ENCODE results near the gene MSLN. TPM values are rescaled to one million over a fixed set of nuclear protein-coding genes. Genes with fewer than 3 reads are reported as not detected.

MSLN gene
- total RNA-seq, 1 experiment from 2014 or later: not detected

DNA sequence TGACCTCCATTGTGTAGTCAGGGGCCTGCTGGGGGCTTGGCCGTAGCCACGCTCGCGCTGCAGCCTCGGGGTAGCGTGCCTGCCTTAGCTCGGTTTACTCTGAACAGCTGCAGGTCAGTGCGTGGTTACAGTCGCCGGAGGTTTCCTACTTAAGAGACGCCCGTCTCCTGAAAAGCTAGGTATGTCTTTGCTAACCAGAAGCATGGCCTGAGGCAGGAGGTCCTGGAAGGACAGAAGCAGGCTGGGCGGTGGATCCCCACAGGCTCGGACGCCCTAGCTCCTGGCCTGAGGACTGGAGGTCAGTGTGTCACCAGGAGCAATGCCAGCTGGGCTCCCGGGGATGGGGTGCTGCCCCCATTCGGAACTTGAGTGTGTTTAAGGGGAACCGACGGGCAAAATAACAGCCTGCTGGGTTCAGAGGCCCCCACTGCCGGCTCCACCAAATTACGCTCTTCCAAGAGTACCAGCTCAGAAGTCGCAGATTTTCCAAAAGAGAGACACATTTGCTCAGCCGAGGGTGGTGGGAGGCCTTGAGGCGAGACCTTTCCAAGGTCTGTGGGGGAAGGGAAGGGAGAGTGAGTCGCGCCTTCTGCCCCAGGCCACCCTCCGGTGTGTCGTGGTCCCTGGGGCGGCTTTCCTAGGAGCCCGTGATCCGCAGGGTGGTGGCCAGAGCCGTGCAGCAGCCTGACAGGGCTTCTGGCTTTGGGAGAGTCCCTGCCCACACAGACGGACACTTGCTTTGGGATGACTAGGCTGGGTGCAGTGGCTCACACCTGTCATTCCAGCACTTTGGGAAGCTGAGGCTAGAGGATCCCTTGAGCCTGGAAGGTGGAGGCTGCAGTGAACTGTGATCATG, 43.9 kb downstream of the MSLN start:
- DNase-seq (ENCODE audit: low read depth): no peak

DNA sequence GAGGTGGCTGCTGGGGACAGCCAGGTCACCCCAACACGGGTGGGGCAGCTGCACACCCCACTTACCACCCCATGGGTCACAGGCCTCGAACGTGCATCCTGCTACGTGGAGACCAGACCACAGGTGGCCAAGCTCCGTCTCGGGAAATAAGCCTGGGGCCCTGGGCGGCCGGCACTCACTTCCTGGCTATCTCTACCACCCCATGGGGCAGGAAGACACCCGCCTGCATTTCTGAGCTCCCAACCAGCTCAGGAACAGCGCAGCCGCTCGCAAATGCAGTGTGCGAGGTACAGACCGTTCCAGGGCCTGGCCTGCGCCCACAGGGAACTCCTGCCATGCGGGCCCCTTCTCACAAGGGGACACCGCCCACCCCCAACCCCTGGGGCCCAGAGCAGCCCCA, 44.9 kb downstream of the MSLN start:
- no peak for DNase-seq (ENCODE audit: low read depth)

DNA sequence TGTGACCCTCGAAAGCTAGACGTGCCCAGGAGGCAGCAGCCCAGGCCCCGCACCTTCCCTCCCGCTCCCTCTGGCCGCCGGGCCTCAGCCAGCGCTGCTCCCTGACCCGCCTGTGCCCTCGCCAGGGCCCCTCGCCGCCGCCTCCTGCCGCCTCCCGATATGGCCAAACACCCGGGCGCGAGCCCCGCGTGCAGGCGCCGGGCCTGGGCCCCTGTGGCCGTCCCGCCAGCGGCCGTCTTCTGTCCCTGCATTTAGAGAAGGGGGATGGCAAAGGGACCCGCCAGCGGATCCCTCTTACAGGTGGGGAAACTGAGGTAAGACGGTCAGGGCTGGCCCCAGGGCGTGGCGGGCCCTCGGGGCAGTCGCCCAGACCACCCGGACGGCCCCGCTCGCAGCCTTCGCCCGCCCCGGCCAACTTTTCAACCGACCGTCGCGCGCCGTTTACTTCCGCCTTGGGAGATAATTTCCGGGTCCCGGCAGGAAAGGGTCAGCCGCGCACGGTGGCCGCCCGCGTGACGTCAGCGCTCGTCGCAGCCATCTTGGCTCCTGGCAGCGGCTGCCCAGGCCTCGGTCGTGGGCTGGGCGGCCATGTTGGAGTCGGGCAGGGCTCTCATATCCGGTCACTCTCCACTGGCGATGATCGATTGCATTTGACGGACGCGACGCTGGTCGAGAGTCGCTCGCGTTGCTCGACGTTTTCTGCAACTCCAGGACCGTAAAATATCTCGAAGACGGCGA, 47.0 kb downstream of the MSLN start:
- peak; percentile 96 for DNase-seq (ENCODE audit: low read depth)

DNA sequence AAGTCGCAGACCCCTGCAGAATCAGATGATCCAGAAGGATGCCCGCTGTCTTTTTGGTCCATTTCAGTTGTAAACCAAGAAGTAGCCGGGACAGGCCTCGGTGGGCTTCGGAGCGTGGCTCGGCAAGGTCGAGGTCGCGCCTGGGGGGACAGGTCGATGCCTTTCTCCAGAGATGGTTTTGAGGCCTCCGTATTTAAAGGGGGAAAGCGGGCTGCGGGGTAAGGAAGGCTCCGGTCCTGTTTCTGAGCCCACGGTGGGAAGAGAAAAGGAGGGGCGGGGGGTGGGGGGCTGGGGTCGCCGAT, 47.5 kb downstream of the MSLN start:
- DNase-seq (ENCODE audit: low read depth): no peak

DNA sequence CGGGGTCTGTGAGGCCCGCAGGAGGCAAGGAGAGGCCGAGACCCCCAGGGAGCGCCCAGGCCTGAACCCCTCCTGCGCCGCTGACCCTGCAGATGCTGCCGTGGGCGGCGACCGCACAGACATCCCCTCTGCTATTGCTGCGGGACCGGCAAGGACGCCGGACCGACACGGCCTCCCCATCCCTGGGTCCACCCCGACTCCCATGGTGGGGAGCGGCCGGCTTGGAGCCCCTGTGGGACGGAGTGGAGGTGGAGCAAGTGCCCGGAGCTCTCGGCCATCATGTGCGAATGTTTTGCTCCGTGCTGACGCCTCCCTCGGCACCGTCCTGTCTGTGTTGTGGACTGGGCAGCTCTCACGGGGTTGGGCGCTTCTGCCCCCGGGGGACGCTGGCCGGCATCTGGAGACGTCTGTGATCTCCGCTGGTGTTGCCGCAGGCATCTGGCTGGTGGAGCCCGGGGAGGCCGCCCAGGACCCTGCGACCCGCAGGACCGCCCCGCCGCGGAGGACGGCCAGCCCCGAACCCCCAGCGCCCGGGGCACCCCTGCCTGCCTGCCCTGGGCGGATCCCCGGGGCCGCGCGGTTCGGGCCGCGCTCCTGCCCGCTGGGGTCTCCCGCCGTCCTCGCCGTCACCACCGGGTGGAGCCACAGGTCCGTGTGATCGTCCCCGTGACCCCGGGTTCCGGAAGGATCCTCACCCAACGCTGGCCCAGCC, 52.8 kb downstream of the MSLN start:
- DNase-seq (ENCODE audit: low read depth): peak; percentile 61

DNA sequence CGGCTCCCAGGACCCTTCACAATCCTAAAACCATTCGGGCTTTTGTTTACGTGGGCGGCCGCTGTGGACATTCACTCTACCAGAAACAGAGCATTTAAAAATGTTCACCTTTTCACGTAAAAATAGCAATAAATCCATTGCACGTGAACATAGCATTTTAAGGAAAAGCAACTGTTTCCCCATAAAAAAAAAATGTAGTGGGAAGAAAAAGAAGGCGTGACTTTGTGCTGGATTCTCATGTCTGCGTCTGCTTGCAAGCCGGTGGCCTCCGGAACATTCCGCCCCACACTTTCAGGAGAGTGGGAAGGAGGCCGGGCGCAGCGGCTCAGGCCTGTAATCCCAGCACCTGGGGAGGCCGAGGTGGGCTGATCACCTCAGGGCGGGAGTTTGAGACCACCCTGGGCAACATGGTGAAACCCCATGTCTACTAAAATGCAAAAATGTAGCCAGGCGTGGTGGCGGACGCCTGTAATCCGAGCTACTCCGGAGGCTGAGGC, 53.4 kb downstream of the MSLN start:
- DNase-seq (ENCODE audit: low read depth): no peak

DNA sequence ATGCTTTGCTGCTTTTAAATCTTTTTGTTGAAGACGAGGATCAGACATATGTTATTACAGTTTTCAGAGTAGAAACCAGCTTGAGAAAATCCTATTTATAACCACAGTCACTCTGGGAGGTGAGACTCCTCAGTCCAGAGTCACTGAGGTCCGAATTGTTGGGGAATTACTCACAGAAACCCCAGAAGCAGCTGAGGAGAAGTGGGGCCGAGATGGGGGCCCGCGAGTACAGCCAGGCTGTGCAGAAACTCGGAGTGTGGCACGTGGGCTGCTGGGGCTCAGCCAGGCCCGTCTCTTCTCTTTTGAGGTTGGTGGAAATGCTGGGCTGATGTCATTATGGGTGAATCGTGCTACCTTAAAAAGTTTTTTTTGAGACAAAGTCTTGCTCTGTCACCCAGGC, 54.4 kb downstream of the MSLN start:
- peak; percentile 63 for DNase-seq (ENCODE audit: low read depth)

DNA sequence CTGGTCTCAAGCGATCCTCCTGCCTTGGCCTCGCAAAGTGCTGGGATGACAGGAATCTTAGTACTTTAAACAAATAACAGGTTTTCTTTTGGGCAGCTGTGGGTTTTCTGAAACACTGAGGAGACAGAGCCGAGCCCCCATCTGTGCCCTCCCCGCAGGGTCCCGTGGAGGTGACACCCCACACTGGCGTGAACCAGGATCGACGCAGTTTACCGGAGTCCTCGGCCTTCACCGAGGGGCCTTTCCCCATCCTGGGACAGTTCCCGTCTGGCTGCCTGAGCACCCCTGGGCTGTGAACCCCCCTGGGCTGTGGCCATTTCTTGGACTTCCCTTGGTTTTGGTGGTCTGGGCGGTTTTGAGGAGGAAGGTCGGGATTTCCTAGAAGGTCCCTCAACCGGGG, 55.3 kb downstream of the MSLN start:
- no peak for DNase-seq (ENCODE audit: low read depth)

DNA sequence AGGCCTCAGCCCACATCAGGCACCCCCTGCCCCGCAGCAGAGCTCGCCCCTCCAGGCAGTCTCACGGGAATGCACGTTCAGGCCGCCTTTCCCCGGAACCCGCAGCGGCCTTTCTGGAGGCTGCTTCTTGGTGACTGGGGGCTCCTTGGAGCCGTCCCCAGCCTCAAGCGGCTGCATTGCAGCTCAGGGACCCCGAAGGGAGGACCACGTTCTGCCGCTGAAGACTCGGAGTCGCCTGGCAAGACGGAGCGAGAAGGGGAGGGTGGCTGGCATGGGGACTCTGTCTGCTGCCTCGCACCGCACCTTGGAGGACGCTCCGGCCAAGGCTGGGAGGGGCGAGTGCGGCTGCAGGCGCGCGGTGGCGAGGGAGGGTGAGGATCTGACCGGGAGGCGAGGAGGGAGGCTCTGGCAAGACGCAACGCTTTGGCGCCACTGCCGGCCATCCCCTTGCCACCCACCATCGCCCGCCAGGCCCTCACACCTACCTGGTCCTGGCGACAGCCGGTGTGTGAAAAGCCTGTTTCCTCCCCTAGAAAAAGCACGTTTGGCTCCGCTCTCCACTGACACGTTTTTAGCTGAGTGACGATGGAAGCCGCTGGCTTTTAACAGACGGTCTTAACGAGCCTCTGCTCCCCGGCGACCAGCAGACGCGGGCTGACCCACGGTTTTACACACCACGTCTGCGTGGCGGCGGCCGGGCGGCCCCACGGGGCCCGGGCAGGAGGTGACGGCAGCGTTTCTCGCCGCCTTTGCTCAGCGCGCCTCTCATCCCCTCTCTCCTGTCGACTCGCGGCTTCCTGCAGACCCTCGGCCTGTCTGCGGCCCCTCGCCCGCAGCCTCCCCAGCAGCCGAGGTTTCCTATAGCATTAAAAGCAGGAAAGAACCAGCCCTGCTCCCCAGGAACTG, 56.7 kb downstream of the MSLN start:
- no peak for DNase-seq (ENCODE audit: low read depth)

DNA sequence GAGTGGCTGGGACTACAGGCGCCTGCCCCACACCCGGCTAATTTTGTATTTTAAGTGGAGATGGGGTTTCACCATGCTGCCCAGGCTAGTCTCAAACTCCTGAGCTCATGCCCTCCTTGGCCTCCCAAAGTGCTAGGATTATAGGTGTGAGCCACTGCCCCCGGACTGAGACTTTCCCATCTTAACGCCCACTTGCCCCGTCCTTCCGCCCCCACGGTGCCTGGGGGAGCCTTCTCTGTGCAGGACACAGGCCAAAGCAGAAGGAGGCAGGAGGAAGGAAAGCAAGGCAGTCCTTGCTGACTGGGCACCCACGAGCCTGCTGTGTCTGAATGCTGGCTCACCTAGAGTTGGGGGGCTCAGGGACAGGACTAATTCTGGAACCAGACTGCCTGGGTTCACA, 57.6 kb downstream of the MSLN start:
- DNase-seq (ENCODE audit: low read depth): no peak

Other genes starting within 250 kb of the MSLN start
- gene CAPN15, start 233.0 kb upstream of the MSLN start, total RNA-seq (2014; rRNA removed; shearing (Covaris generic)): 23.3 and 23.4 TPM in 2 replicates
- gene PRR35, start 200.3 kb upstream of the MSLN start, total RNA-seq (2014; rRNA removed; shearing (Covaris generic)): 0.23 TPM in 1 of 2 replicates, not detected in the other
- 0.17 TPM in 1 of 2 replicates, not detected in the other for gene NHLRC4, start 193.7 kb upstream of the MSLN start, total RNA-seq (2014; rRNA removed; shearing (Covaris generic))
- 15.9 and 16.3 TPM in 2 replicates for gene PIGQ, start 190.8 kb upstream of the MSLN start, total RNA-seq (2014; rRNA removed; shearing (Covaris generic))
- 7.6 and 20.6 TPM in 2 replicates for gene RAB40C, start 170.7 kb upstream of the MSLN start, total RNA-seq (2014; rRNA removed; shearing (Covaris generic))
- gene WFIKKN1, start 129.7 kb upstream of the MSLN start, total RNA-seq (2014; rRNA removed; shearing (Covaris generic)): 0.09 TPM in 1 of 2 replicates, not detected in the other
- gene METTL26, start 124.4 kb upstream of the MSLN start, total RNA-seq (2014; rRNA removed; shearing (Covaris generic)): 82.5 and 97.6 TPM in 2 replicates
- 39.1 and 39.2 TPM in 2 replicates for gene MCRIP2, start 118.9 kb upstream of the MSLN start, total RNA-seq (2014; rRNA removed; shearing (Covaris generic))
- 11.7 and 20.9 TPM in 2 replicates for gene WDR90, start 111.4 kb upstream of the MSLN start, total RNA-seq (2014; rRNA removed; shearing (Covaris generic))
- 38.7 and 42.9 TPM in 2 replicates for gene RHOT2, start 92.6 kb upstream of the MSLN start, total RNA-seq (2014; rRNA removed; shearing (Covaris generic))
- gene RHBDL1, start 85.1 kb upstream of the MSLN start, total RNA-seq (2014; rRNA removed; shearing (Covaris generic)): 0.11 and 1.5 TPM in 2 replicates
- gene STUB1, start 80.3 kb upstream of the MSLN start, total RNA-seq (2014; rRNA removed; shearing (Covaris generic)): 115 and 118 TPM in 2 replicates
- gene JMJD8, start 76.4 kb upstream of the MSLN start, total RNA-seq (2014; rRNA removed; shearing (Covaris generic)): 31.4 and 37.1 TPM in 2 replicates
- 1.9 and 2.2 TPM in 2 replicates for gene WDR24, start 70.3 kb upstream of the MSLN start, total RNA-seq (2014; rRNA removed; shearing (Covaris generic))
- 0.51 TPM in 1 of 2 replicates, not detected in the other for gene FBXL16, start 54.9 kb upstream of the MSLN start, total RNA-seq (2014; rRNA removed; shearing (Covaris generic))
- gene METRN, start 45.6 kb upstream of the MSLN start, total RNA-seq (2014; rRNA removed; shearing (Covaris generic)): 40.9 and 60.0 TPM in 2 replicates
- 29.8 and 54.9 TPM in 2 replicates for gene ANTKMT, start 39.6 kb upstream of the MSLN start, total RNA-seq (2014; rRNA removed; shearing (Covaris generic))
- gene CCDC78, start 34.3 kb upstream of the MSLN start, total RNA-seq (2014; rRNA removed; shearing (Covaris generic)): 0.23 and 0.24 TPM in 2 replicates
- gene HAGHL, start 33.6 kb upstream of the MSLN start, total RNA-seq (2014; rRNA removed; shearing (Covaris generic)): 3.3 and 4.3 TPM in 2 replicates
- 20.0 and 23.7 TPM in 2 replicates for gene CIAO3, start 19.7 kb upstream of the MSLN start, total RNA-seq (2014; rRNA removed; shearing (Covaris generic))
- gene RPUSD1, start 27.6 kb downstream of the MSLN start, total RNA-seq (2014; rRNA removed; shearing (Covaris generic)): 36.9 and 38.6 TPM in 2 replicates
- 18.1 and 19.3 TPM in 2 replicates for gene CHTF18, start 27.9 kb downstream of the MSLN start, total RNA-seq (2014; rRNA removed; shearing (Covaris generic))
- gene GNG13, start 40.0 kb downstream of the MSLN start, total RNA-seq (2014; rRNA removed; shearing (Covaris generic)): not detected in 2 replicates
- 1.8 and 2.6 TPM in 2 replicates for gene LMF1, start 210.2 kb downstream of the MSLN start, total RNA-seq (2014; rRNA removed; shearing (Covaris generic))
- 0.17 TPM in 1 of 2 replicates, not detected in the other for gene SOX8, start 221.0 kb downstream of the MSLN start, total RNA-seq (2014; rRNA removed; shearing (Covaris generic))